GM12875 (cell line): ENCODE measurements around the gene CCDC85B.

ENCODE experiments used
- H3K4me3 ChIP-seq: one replicate; pipeline ENCODE4 v1.5.1; 2011; ENCODE audit warnings: low read depth, low read length, control low read depth
- TF ChIP-seq, protein P1 (sequence below): IDR thresholded peaks from 2 replicates; pipeline ENCODE4 v1.5.1; 2011; ENCODE audit warnings: low read depth, mild to moderate bottlenecking, control low read depth, inconsistent platforms, low read length, moderate library complexity, borderline replicate concordance; ENCODE audit not compliant: insufficient read depth

The CCDC85B gene

DNA sequence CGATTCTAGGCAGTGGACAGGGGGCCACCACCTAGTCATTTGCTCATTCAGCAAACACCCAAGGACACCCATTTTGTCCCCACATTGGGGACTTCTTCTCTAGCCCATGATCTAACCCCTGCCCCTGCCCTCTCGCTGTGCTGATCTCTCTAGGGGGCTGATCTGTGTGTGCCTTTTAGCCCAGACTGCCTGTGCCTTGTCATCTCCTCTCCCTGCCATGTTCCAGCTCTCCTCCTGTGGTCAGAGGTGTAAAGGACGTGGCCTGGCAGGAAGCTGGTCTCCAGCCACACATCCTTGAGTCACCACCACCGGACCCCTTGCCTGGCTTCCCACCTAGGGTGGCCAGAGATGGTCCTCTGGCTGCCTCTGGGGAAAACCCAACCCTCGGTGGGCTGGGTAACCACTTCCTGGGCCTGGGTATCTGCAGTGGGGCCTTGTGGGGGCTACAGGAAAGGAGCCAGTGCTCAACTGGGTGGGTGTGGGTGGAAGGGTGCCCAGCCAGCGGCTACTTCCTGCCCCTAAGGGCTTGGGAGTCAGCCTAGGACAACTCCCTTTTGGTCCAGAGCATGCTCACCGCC is 9.5 kb upstream of the CCDC85B start:
- H3K4me3 ChIP-seq: no peak overlapping the region
- TF ChIP-seq, protein P1, sequence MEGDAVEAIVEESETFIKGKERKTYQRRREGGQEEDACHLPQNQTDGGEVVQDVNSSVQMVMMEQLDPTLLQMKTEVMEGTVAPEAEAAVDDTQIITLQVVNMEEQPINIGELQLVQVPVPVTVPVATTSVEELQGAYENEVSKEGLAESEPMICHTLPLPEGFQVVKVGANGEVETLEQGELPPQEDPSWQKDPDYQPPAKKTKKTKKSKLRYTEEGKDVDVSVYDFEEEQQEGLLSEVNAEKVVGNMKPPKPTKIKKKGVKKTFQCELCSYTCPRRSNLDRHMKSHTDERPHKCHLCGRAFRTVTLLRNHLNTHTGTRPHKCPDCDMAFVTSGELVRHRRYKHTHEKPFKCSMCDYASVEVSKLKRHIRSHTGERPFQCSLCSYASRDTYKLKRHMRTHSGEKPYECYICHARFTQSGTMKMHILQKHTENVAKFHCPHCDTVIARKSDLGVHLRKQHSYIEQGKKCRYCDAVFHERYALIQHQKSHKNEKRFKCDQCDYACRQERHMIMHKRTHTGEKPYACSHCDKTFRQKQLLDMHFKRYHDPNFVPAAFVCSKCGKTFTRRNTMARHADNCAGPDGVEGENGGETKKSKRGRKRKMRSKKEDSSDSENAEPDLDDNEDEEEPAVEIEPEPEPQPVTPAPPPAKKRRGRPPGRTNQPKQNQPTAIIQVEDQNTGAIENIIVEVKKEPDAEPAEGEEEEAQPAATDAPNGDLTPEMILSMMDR: no peak

GRCh38 chr11:65882120-65883057 is 8.1 kb upstream of the CCDC85B start:
- TF ChIP-seq, protein P1: no peak
- H3K4me3 ChIP-seq: no peak overlapping the region

GRCh38 chr11:65883058-65883761 is 7.3 kb upstream of the CCDC85B start:
- TF ChIP-seq, protein P1: no peak
- H3K4me3 ChIP-seq: no peak overlapping the region

- TF ChIP-seq, protein P1: no peak
- H3K4me3 ChIP-seq: no peak overlapping the region
Measured at GRCh38 chr11:65883786-65884715, 6.4 kb upstream of the CCDC85B start.

- no peak overlapping the region for H3K4me3 ChIP-seq
- TF ChIP-seq, protein P1: peak; percentile 99
Measured at GRCh38 chr11:65884716-65885092, 5.8 kb upstream of the CCDC85B start.

GRCh38 chr11:65885231-65885630 is 5.2 kb upstream of the CCDC85B start:
- no peak overlapping the region for H3K4me3 ChIP-seq
- TF ChIP-seq, protein P1: no peak
